Left forelimb (tissue), 1 donor: ENCODE data around the gene GRM8.

Source experiments
- DNase-seq: peaks from one replicate; pipeline ENCODE4 v3.0.0-alpha.2; 2018; ENCODE audit warnings: low spot score

GRM8 gene

GRCh38 chr7:126806614-126807013, 446.1 kb downstream of the GRM8 start:
- DNase-seq = no peak

GRCh38 chr7:126805351-126805750, 447.4 kb downstream of the GRM8 start:
- no peak for DNase-seq

GRCh38 chr7:126804604-126805003, 448.1 kb downstream of the GRM8 start:
- DNase-seq = no peak

- DNase-seq = no peak
Observed at GRCh38 chr7:126803990-126804389, 448.8 kb downstream of the GRM8 start.

- DNase-seq = no peak
Observed at GRCh38 chr7:126803060-126803665, 449.6 kb downstream of the GRM8 start.

- no peak for DNase-seq
Observed at GRCh38 chr7:126801733-126802132, 451.0 kb downstream of the GRM8 start.

- no peak for DNase-seq
Observed at GRCh38 chr7:126799541-126799940, 453.2 kb downstream of the GRM8 start.

- no peak for DNase-seq
Observed at GRCh38 chr7:126792521-126792920, 460.2 kb downstream of the GRM8 start.

GRCh38 chr7:126791306-126791705, 461.4 kb downstream of the GRM8 start:
- DNase-seq = no peak

GRCh38 chr7:126790763-126791162, 462.0 kb downstream of the GRM8 start:
- no peak for DNase-seq

GRCh38 chr7:126783613-126784012, 469.1 kb downstream of the GRM8 start:
- DNase-seq = no peak

GRCh38 chr7:126780993-126781392, 471.7 kb downstream of the GRM8 start:
- no peak for DNase-seq

- DNase-seq = no peak
Observed at GRCh38 chr7:126778101-126778500, 474.6 kb downstream of the GRM8 start.

- no peak for DNase-seq
Observed at GRCh38 chr7:126776498-126776897, 476.2 kb downstream of the GRM8 start.

- DNase-seq = no peak
Observed at GRCh38 chr7:126774077-126774476, 478.7 kb downstream of the GRM8 start.

GRCh38 chr7:126768836-126769235, 483.9 kb downstream of the GRM8 start:
- no peak for DNase-seq

GRCh38 chr7:126760914-126761577, 491.7 kb downstream of the GRM8 start:
- no peak for DNase-seq

- DNase-seq = no peak
Observed at GRCh38 chr7:126755381-126755780, 497.4 kb downstream of the GRM8 start.

GRCh38 chr7:126750207-126750911, 502.4 kb downstream of the GRM8 start:
- no peak for DNase-seq

- no peak for DNase-seq
Observed at GRCh38 chr7:126728967-126729366, 523.8 kb downstream of the GRM8 start.

- DNase-seq = no peak
Observed at GRCh38 chr7:126727930-126728391, 524.8 kb downstream of the GRM8 start.

- no peak for DNase-seq
Observed at GRCh38 chr7:126723966-126724544, 528.7 kb downstream of the GRM8 start.

- no peak for DNase-seq
Observed at GRCh38 chr7:126720232-126720631, 532.5 kb downstream of the GRM8 start.
